Measurements from ENCODE around the gene EFHC1. TPM values are rescaled to one million over a fixed set of nuclear protein-coding genes. Genes with fewer than 3 reads are reported as not detected.

EFHC1 gene
- total and polyA plus RNA-seq, 2 donors: 27.8 to 75.6 TPM

- H3K4me1 ChIP-seq (ENCODE audit: control insufficient read depth in 2 of 2, insufficient read depth in 2 of 2, low read length in 2 of 2): peaks cover 31 to 37% of the 10 kb centered on the region in 2 donors
- no peak overlapping the region for H3K27ac ChIP-seq (ENCODE audit: low read depth in 1 of 2, low read length in 1 of 2)
- no peaks in the 10 kb centered on the region for H3K27me3 ChIP-seq (ENCODE audit: control insufficient read depth in 2 of 2, insufficient read depth in 1 of 2, low read length in 1 of 2)
- H3K36me3 ChIP-seq (ENCODE audit: control insufficient read depth in 2 of 2, insufficient read depth in 2 of 2, low read length in 1 of 2): no peaks in the 10 kb centered on the region
- H3K4me3 ChIP-seq (ENCODE audit: low read length in 2 of 2): no peak overlapping the region
- 98% methylated on average over 2 of the region's 2 CpGs for WGBS
- H3K9me3 ChIP-seq (ENCODE audit: control insufficient read depth in 2 of 2, insufficient read depth in 1 of 2, low read length in 1 of 2): no peaks in the 10 kb centered on the region
- DNase-seq (ENCODE audit: low read depth in 6 of 9, low spot score in 9 of 9): no peak
These were observed 113.3 kb downstream of the EFHC1 start for GRCh38 chr6:52533491-52533890.

DNA sequence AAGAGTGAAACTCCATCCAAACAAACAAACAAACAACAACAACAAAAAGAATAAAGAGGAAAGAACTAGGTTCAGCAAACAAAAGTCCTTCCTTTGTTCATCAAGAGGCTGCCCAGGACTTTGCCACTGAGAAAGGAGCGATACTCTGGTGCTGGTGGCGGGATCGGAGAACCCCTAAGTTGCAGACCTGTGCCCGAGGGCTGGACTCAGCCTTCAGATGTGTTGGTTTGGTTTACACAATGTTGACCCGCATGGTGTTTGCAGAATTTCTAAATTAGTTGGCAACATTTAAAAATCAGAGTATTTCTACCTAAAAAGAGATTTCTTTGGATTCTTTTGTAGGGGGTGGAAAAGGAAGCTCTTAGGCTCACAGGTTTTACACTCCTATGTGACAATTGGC, 114.2 kb downstream of the EFHC1 start:
- Histone ChIP-seq H3K27ac (ENCODE audit: low read depth in 1 of 2, low read length in 1 of 2) (no peak overlapping the region), H3K27me3 (ENCODE audit: control insufficient read depth in 2 of 2, insufficient read depth in 1 of 2, low read length in 1 of 2) (no peaks in the 10 kb centered on the region), H3K4me1 (ENCODE audit: control insufficient read depth in 2 of 2, insufficient read depth in 2 of 2, low read length in 2 of 2) (peaks cover 31 to 37% of the 10 kb centered on the region in 2 donors), H3K36me3 (ENCODE audit: control insufficient read depth in 2 of 2, insufficient read depth in 2 of 2, low read length in 1 of 2) (no peaks in the 10 kb centered on the region), H3K4me3 (ENCODE audit: low read length in 2 of 2) (no peak overlapping the region), H3K9me3 (ENCODE audit: control insufficient read depth in 2 of 2, insufficient read depth in 1 of 2, low read length in 1 of 2) (no peaks in the 10 kb centered on the region)
- no peak for DNase-seq (ENCODE audit: low read depth in 6 of 9, low spot score in 9 of 9)
- WGBS: 99% methylated on average over 5 of the region's 5 CpGs

- peak in 3 of 9 donors; percentile 10 to 54 (median 31) for DNase-seq (ENCODE audit: low read depth in 6 of 9, low spot score in 9 of 9)
- H3K4me1 ChIP-seq (ENCODE audit: control insufficient read depth in 2 of 2, insufficient read depth in 2 of 2, low read length in 2 of 2): peaks cover 31 to 37% of the 10 kb centered on the region in 2 donors
- H3K4me3 ChIP-seq (ENCODE audit: low read length in 2 of 2): no peak overlapping the region
- no peak overlapping the region for H3K27ac ChIP-seq (ENCODE audit: low read depth in 1 of 2, low read length in 1 of 2)
- no peaks in the 10 kb centered on the region for H3K36me3 ChIP-seq (ENCODE audit: control insufficient read depth in 2 of 2, insufficient read depth in 2 of 2, low read length in 1 of 2)
- 22% methylated on average over 3 of the region's 3 CpGs for WGBS
- H3K27me3 ChIP-seq (ENCODE audit: control insufficient read depth in 2 of 2, insufficient read depth in 1 of 2, low read length in 1 of 2): no peaks in the 10 kb centered on the region
- H3K9me3 ChIP-seq (ENCODE audit: control insufficient read depth in 2 of 2, insufficient read depth in 1 of 2, low read length in 1 of 2): no peaks in the 10 kb centered on the region
These were observed 114.8 kb downstream of the EFHC1 start for GRCh38 chr6:52534966-52535390.

DNA sequence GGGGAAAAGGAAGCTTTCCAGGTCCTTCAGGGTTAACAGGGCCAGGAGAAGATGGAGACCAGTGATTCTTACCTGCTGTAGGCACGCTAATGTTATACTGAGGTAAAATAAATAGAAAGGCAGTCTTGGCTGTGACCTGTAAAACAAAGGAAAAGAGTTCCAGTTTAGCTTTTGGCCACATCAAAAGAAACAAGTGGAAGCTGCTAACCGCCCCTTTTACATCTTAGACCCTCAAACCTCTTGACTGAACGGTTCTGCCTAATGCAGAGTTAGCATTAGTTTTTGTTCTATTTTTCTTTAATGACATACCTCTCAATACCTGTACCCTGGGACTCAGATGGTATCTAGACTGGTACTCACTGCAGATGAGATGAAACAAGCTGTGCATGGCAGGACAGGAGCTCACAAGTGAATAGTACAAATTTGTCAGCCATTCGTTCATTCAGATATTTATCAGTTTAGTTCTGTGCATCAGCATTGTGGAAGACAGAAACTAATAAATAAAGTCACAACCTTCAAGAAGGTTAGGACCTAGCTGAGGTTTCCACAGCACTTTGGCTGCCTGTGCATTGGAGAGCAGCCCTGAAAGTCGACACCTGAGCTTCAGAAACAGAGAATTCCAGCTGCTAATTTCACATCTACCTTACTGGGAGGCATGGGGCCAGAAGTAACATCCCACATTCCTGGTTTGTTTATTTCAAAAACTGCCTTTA, 115.7 kb downstream of the EFHC1 start:
- no peak overlapping the region for H3K4me3 ChIP-seq (ENCODE audit: low read length in 2 of 2)
- H3K9me3 ChIP-seq (ENCODE audit: control insufficient read depth in 2 of 2, insufficient read depth in 1 of 2, low read length in 1 of 2): no peaks in the 10 kb centered on the region
- WGBS: 27% methylated on average over 5 of the region's 5 CpGs
- peaks cover 31 to 37% of the 10 kb centered on the region in 2 donors for H3K4me1 ChIP-seq (ENCODE audit: control insufficient read depth in 2 of 2, insufficient read depth in 2 of 2, low read length in 2 of 2)
- peak in 1 of 9 donors; percentile 43 for DNase-seq (ENCODE audit: low read depth in 6 of 9, low spot score in 9 of 9)
- no peaks in the 10 kb centered on the region for H3K36me3 ChIP-seq (ENCODE audit: control insufficient read depth in 2 of 2, insufficient read depth in 2 of 2, low read length in 1 of 2)
- no peak overlapping the region for H3K27ac ChIP-seq (ENCODE audit: low read depth in 1 of 2, low read length in 1 of 2)
- H3K27me3 ChIP-seq (ENCODE audit: control insufficient read depth in 2 of 2, insufficient read depth in 1 of 2, low read length in 1 of 2): no peaks in the 10 kb centered on the region

DNA sequence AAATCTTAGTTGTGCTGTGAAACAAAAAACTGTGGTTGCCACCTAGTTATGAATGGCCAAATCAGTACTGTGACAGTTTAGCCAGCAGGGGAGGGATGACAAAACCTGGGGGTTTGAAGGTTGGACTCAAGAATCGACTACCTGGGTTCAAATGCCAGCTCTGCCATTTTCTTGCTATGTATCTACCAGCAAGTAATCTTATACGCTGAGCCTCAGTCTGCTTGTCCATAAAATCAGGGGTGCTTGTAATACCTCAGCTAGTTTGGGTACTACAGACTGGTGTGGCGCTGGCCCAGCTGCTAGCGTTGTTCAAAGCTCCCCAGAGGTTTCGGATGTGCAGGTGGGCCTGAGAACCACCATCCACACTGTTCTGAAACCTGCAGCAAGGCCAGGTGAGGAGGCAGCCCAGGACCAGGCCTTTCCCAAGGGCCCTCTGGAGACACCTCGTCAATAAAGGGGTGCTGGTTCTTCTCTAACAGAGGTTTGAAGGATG, 116.3 kb downstream of the EFHC1 start:
- Histone ChIP-seq H3K27ac (ENCODE audit: low read depth in 1 of 2, low read length in 1 of 2) (no peak overlapping the region), H3K36me3 (ENCODE audit: control insufficient read depth in 2 of 2, insufficient read depth in 2 of 2, low read length in 1 of 2) (no peaks in the 10 kb centered on the region)

DNA sequence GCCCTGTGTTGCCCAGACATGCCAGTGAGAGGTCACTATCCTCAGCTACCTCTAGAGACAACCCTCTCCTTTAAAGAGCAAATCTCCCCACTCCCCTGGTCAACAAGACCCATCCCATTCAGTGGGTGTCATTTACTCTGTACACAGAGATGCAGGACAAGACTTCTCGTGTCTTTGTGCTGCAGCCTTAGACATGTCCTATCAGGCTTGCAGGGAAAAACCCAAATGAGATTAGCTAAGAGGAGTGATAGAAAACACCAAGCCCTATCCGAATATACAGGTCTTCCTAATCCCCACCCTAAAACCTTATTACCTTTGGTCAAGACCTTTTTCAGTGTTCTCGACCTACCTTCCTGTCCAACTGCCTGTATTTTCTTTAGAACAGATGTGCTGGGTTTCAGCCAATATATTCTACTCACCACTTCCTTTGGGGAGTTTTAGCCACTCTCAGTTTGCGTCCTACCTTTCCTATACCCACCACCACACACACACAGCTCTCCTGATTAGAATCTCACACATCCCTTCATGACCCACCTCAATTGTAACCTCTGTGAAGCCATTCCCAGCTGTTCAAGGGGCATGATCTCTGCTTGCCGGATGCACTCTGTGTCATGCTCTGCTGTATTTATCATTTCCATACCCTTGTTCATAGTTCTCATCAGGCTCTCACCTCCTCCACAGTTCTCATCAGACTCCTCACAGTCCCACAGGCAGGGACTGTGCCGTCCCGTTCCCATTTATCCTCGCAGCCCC, 117.0 kb downstream of the EFHC1 start:
- peak in 1 of 9 donors; percentile 33 for DNase-seq (ENCODE audit: low read depth in 6 of 9, low spot score in 9 of 9)
- H3K9me3 ChIP-seq (ENCODE audit: control insufficient read depth in 2 of 2, insufficient read depth in 1 of 2, low read length in 1 of 2): no peaks in the 10 kb centered on the region
- peaks cover 31 to 37% of the 10 kb centered on the region in 2 donors for H3K4me1 ChIP-seq (ENCODE audit: control insufficient read depth in 2 of 2, insufficient read depth in 2 of 2, low read length in 2 of 2)
- no peaks in the 10 kb centered on the region for H3K36me3 ChIP-seq (ENCODE audit: control insufficient read depth in 2 of 2, insufficient read depth in 2 of 2, low read length in 1 of 2)
- peak overlapping the region in 1 of 2 donors; percentile 3 for H3K27ac ChIP-seq (ENCODE audit: low read depth in 1 of 2, low read length in 1 of 2)
- H3K4me3 ChIP-seq (ENCODE audit: low read length in 2 of 2): no peak overlapping the region
- WGBS: 41% methylated on average over 8 of the region's 8 CpGs
- no peaks in the 10 kb centered on the region for H3K27me3 ChIP-seq (ENCODE audit: control insufficient read depth in 2 of 2, insufficient read depth in 1 of 2, low read length in 1 of 2)

More for the DNA sequence above, 116.3 kb downstream of the EFHC1 start:
- H3K27me3 ChIP-seq (ENCODE audit: control insufficient read depth in 2 of 2, insufficient read depth in 1 of 2, low read length in 1 of 2): no peaks in the 10 kb centered on the region
- peaks cover 31 to 37% of the 10 kb centered on the region in 2 donors for H3K4me1 ChIP-seq (ENCODE audit: control insufficient read depth in 2 of 2, insufficient read depth in 2 of 2, low read length in 2 of 2)
- 83% methylated on average over 6 of the region's 6 CpGs for WGBS
- H3K9me3 ChIP-seq (ENCODE audit: control insufficient read depth in 2 of 2, insufficient read depth in 1 of 2, low read length in 1 of 2): no peaks in the 10 kb centered on the region
- H3K4me3 ChIP-seq (ENCODE audit: low read length in 2 of 2): no peak overlapping the region
- DNase-seq (ENCODE audit: low read depth in 6 of 9, low spot score in 9 of 9): no peak

DNA sequence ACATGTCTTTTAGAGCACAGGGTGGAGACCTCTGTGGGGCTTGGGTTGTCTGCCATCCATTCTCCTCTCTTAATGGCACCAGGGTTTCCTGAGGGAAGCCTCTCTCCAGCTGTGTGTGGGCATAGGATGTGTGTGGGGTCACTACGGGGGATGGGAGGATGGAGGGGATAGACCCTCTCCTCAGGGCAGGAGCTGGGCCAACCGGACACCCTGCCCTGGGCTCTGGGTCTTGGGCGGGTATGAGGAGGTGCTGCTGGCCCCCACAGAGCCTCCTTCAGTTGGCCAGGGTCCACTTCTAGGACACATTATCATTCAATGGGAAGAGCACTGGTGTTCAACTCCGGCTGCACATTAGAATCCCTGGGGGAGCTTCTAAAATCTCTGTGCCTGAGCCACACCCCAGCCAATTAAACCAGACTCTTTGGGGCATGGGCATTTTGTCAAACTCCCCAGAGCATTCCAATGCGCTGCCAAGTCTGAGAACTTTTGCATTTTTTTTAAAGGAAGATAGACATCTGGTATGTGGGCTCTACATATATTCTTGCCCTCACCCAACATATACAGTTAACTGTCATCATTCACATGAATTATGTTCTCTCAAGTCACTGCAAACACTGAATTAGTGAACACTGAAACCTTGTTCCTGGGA, 118.2 kb downstream of the EFHC1 start:
- 97% methylated on average over 5 of the region's 5 CpGs for WGBS
- Histone ChIP-seq H3K36me3 (ENCODE audit: control insufficient read depth in 2 of 2, insufficient read depth in 2 of 2, low read length in 1 of 2) (no peaks in the 10 kb centered on the region), H3K4me1 (ENCODE audit: control insufficient read depth in 2 of 2, insufficient read depth in 2 of 2, low read length in 2 of 2) (peaks cover 31 to 37% of the 10 kb centered on the region in 2 donors), H3K27me3 (ENCODE audit: control insufficient read depth in 2 of 2, insufficient read depth in 1 of 2, low read length in 1 of 2) (no peaks in the 10 kb centered on the region), H3K4me3 (ENCODE audit: low read length in 2 of 2) (no peak overlapping the region), H3K9me3 (ENCODE audit: control insufficient read depth in 2 of 2, insufficient read depth in 1 of 2, low read length in 1 of 2) (no peaks in the 10 kb centered on the region), H3K27ac (ENCODE audit: low read depth in 1 of 2, low read length in 1 of 2) (no peak overlapping the region)
- no peak for DNase-seq (ENCODE audit: low read depth in 6 of 9, low spot score in 9 of 9)

DNA sequence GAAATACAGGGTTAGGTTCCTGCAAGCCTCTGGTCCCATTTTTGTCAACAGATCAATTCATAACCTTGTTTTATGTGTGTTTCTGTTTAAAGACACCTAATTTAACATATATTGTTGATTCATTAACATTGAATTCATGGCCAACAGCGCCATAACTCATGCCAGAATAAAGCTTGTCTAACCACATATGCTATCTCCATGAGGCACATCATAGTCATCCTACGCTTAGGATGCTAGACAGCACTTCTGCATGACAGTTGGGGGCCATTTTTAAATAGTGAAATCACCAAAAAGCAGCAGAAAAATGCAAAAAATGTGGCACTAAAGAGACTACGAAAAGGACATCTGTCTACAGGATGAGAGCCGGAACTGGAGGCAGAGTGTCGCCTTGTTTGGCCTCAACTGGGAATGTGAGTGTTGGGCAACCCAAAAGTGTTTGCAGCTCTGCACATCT, 118.8 kb downstream of the EFHC1 start:
- Histone ChIP-seq H3K36me3 (ENCODE audit: control insufficient read depth in 2 of 2, insufficient read depth in 2 of 2, low read length in 1 of 2) (no peaks in the 10 kb centered on the region), H3K4me1 (ENCODE audit: control insufficient read depth in 2 of 2, insufficient read depth in 2 of 2, low read length in 2 of 2) (peaks cover 31 to 37% of the 10 kb centered on the region in 2 donors), H3K9me3 (ENCODE audit: control insufficient read depth in 2 of 2, insufficient read depth in 1 of 2, low read length in 1 of 2) (no peaks in the 10 kb centered on the region), H3K4me3 (ENCODE audit: low read length in 2 of 2) (no peak overlapping the region), H3K27ac (ENCODE audit: low read depth in 1 of 2, low read length in 1 of 2) (no peak overlapping the region), H3K27me3 (ENCODE audit: control insufficient read depth in 2 of 2, insufficient read depth in 1 of 2, low read length in 1 of 2) (no peaks in the 10 kb centered on the region)
- WGBS: 99% methylated on average over 5 of the region's 5 CpGs
- no peak for DNase-seq (ENCODE audit: low read depth in 6 of 9, low spot score in 9 of 9)

GRCh38 chr6:52539607-52540006, 119.5 kb downstream of the EFHC1 start:
- no peak overlapping the region for H3K27ac ChIP-seq (ENCODE audit: low read depth in 1 of 2, low read length in 1 of 2)
- no peaks in the 10 kb centered on the region for H3K36me3 ChIP-seq (ENCODE audit: control insufficient read depth in 2 of 2, insufficient read depth in 2 of 2, low read length in 1 of 2)
- 88% methylated on average over 6 of the region's 6 CpGs for WGBS

More at GRCh38 chr6:52539607-52540006, 119.5 kb downstream of the EFHC1 start:
- Histone ChIP-seq H3K4me1 (ENCODE audit: control insufficient read depth in 2 of 2, insufficient read depth in 2 of 2, low read length in 2 of 2) (peaks cover 31 to 36% of the 10 kb centered on the region in 2 donors), H3K4me3 (ENCODE audit: low read length in 2 of 2) (no peak overlapping the region), H3K27me3 (ENCODE audit: control insufficient read depth in 2 of 2, insufficient read depth in 1 of 2, low read length in 1 of 2) (no peaks in the 10 kb centered on the region), H3K9me3 (ENCODE audit: control insufficient read depth in 2 of 2, insufficient read depth in 1 of 2, low read length in 1 of 2) (no peaks in the 10 kb centered on the region)
- no peak for DNase-seq (ENCODE audit: low read depth in 6 of 9, low spot score in 9 of 9)

Data from thymus (tissue), 11 donors.